HG03135 (cell line): Measurements from ENCODE around the gene GADL1.

Source experiments
- ATAC-seq: cut with Tn5 transposase; IDR thresholded peaks from one replicate; pipeline ENCODE4 v1.9.1; 2021; ENCODE audit warnings: mild to moderate bottlenecking, moderate library complexity; ENCODE audit not compliant: unreplicated experiment

GADL1 gene

GRCh38 chr3:30819067-30819798 is 75.2 kb downstream of the GADL1 start:
- no peak for ATAC-seq

GRCh38 chr3:30813734-30814133 is 80.7 kb downstream of the GADL1 start:
- no peak for ATAC-seq

- ATAC-seq, result no peak
Measured at GRCh38 chr3:30811151-30811795, 83.2 kb downstream of the GADL1 start.

- ATAC-seq, result no peak
Measured at GRCh38 chr3:30810625-30811024, 83.8 kb downstream of the GADL1 start.

- no peak for ATAC-seq
Measured at GRCh38 chr3:30805695-30806094, 88.8 kb downstream of the GADL1 start.

- no peak for ATAC-seq
Measured at GRCh38 chr3:30804984-30805383, 89.5 kb downstream of the GADL1 start.

GRCh38 chr3:30795176-30795575 is 99.3 kb downstream of the GADL1 start:
- ATAC-seq, result no peak

GRCh38 chr3:30793740-30794139 is 100.7 kb downstream of the GADL1 start:
- ATAC-seq, result no peak

- ATAC-seq, result no peak
Measured at GRCh38 chr3:30790150-30790549, 104.3 kb downstream of the GADL1 start.

- no peak for ATAC-seq
Measured at GRCh38 chr3:30786365-30786764, 108.1 kb downstream of the GADL1 start.

- no peak for ATAC-seq
Measured at GRCh38 chr3:30779686-30780287, 114.7 kb downstream of the GADL1 start.

- ATAC-seq, result no peak
Measured at GRCh38 chr3:30778933-30779332, 115.5 kb downstream of the GADL1 start.

GRCh38 chr3:30777426-30778113 is 116.9 kb downstream of the GADL1 start:
- ATAC-seq, result no peak

- no peak for ATAC-seq
Measured at GRCh38 chr3:30776186-30776815, 118.2 kb downstream of the GADL1 start.

GRCh38 chr3:30775040-30775439 is 119.4 kb downstream of the GADL1 start:
- no peak for ATAC-seq

- ATAC-seq, result no peak
Measured at GRCh38 chr3:30774062-30774461, 120.4 kb downstream of the GADL1 start.

GRCh38 chr3:30770387-30770786 is 124.1 kb downstream of the GADL1 start:
- ATAC-seq, result no peak

GRCh38 chr3:30768703-30769550 is 125.5 kb downstream of the GADL1 start:
- ATAC-seq, result no peak

- ATAC-seq, result no peak
Measured at GRCh38 chr3:30768046-30768445, 126.4 kb downstream of the GADL1 start.

- ATAC-seq, result no peak
Measured at GRCh38 chr3:30766522-30766921, 127.9 kb downstream of the GADL1 start.
